Jurkat, Clone E6-1 (cell line): ENCODE data around the gene G2E3.
"Not testable (repeated sequence)": the region's sequence is repeated elsewhere in the genome, so short reads cannot be mapped to it uniquely, and the experiment has no call there.

Source experiments
- DNase-seq: peaks from one replicate; pipeline ENCODE4 v3.0.0-alpha.2; 2011; ENCODE audit warnings: low read depth, low spot score
- H3K4me3 ChIP-seq: 2 replicates; pipeline ENCODE4 v1.5.1; 2011; ENCODE audit warnings: mild to moderate bottlenecking, low read length, control low read depth, moderate library complexity

The G2E3 gene

GRCh38 chr14:30553311-30553989 lies 5.5 kb upstream of the G2E3 start:
- DNase-seq = no peak
- H3K4me3 ChIP-seq = no peak overlapping the region

DNA sequence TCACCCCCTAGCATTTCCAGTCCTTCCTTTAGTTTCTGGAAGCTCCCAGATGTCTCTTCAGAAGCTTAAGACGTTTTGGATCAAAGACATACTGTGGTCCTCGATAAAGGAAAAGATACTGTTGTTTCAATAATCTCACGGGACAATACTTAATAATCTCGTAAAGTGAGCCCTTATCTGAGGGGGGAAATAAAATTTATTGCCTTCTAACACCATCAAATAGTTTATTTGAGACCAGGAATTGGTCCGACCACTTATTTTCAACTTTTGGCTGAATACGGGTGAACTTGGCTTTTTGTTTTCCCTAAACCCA lies 640 bp upstream of the G2E3 start:
- H3K4me3 ChIP-seq = no peak overlapping the region; the same call in 1 of the 2 replicates
- DNase-seq = no peak

- DNase-seq = peak; percentile 16
Measured at GRCh38 chr14:30559638-30560091, 707 bp downstream of the G2E3 start.

GRCh38 chr14:30560581-30560980 lies 1.6 kb downstream of the G2E3 start:
- peak overlapping the region; percentile 91 for H3K4me3 ChIP-seq
- no peak for DNase-seq

More at GRCh38 chr14:30559638-30560091, 707 bp downstream of the G2E3 start:
- peak overlapping the region; percentile 91 for H3K4me3 ChIP-seq

DNA sequence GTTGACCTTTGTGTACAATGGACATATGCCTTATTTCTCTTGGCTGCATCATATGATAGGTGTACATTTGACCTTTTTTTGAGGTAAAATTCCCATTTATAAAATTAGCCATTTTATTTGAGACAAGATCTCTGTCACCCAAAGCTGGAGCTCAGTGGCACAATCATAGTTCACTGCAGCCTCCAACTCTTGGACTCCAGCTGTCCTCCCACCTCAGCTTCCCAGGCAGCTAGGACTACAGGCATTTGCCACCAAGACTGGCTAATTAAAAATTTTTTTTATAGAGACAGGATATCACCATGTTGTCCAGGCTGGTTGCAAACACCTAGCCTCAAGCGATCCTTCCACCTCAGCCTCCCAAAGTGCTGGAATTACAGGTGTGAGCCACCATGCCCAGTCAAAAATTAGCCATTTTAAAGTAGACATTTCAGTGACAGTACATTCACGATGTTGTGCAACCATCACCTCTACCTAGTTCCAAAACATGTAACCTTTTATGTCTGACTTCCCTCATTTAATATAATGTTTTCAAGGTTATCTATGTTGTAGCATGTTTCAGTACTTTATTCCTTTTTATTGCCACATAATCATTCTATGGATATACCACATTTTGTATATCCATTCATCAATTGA lies 5.4 kb downstream of the G2E3 start:
- no peak for DNase-seq
- H3K4me3 ChIP-seq = no peak overlapping the region

DNA sequence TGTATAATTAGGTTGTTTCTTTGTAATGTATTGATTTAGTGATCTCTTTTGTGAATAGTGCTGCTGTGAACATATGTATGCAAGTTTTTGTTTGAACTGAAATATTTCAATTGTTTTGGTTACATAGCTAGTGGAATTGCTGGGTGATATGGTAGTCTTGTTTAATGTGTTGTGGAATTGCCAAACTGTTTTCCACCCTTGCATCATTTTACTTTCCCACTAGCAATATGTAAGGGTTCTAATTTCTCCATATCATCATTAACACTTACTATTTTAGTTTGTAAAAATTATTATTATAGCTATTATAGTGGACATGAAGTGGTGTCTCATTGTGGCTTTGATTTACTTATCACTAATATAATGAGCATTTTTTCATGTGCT lies 5.9 kb downstream of the G2E3 start:
- DNase-seq = no peak
- H3K4me3 ChIP-seq = no peak overlapping the region

DNA sequence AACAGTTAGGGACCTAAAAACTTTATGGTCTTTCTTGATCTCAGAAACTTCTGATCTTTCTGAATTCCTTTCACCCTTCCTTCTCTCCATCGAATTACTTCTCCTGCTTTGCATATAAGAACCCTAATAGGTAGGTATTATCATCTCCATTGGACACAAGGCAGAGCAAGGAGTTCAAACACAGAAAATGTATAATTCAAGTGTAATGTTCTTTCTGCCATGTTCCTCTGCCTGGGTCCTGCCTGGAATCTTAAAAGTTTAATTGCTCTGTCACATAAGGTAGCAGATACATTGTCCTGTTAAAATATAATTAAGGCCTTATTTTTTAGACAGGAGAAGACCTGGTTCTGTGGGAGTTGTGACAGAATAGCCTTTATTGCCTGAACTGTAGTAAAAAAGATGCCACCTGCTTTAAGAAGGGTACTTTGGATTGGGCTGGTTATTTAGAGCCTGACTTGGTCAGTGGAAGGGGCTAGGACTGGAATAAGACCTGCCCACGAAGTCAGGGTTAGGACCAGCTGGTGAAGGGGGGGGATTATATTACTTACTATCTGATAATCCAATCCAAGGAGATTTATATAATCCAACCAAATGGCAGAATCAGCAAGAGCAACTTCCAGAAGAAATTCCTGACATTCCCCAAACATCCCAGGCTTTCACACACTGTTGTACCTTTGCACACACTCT lies 10.4 kb downstream of the G2E3 start:
- no peak for DNase-seq
- no peak overlapping the region for H3K4me3 ChIP-seq

DNA sequence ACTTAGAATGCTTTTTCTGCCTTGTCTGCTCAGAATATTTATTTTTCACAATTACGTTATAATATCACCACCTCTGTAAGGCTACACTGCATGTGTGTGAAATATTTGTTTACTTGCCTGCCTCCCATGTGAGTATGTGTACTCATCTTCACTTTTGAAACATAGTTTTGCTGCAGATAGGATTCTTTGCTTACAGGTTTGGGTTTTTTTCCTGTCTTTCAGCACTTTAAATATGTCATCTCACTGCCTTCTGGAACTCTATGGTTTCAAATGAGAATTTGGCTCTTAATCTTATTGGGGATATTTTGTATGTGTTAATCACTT lies 10.9 kb downstream of the G2E3 start:
- H3K4me3 ChIP-seq = no peak overlapping the region
- no peak for DNase-seq

DNA sequence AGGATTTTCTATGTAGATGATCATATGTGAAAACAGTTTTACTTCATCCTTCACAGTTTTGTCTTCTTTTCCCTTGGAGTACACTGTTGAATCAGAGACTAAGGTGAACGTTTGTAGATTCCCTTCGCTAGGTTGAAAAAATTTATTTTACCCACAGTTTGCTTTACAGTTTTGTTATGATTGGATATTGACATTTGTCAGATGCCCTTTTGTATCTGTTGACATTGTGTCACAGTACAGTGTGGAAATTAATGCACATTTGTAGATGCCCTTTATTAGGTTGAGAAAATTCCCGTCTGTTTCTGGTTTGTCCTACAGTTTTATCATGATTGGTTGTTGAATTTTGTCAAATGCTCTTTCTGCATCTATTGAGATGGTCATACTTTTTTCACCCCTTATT lies 13.3 kb downstream of the G2E3 start:
- H3K4me3 ChIP-seq = no peak overlapping the region
- DNase-seq = no peak

DNA sequence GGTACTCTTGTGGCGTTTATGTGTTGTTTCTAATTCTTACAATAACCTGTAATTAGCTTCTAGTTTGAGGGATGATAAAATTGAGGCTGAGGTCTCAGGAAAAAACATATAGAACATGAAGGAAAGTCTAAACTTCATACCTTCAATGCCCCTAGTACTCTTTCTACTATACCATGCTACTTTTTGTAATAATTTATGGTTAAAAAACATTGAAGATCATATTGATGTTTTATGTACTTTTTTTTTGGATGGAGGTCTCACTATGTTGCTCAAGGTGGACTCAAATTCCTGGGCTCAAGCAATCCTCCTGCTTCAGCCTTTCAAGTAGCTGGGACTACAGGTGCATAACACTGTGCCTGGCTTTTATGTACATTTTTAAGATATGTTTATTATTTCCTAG lies 13.8 kb downstream of the G2E3 start:
- H3K4me3 ChIP-seq = no peak overlapping the region

DNA sequence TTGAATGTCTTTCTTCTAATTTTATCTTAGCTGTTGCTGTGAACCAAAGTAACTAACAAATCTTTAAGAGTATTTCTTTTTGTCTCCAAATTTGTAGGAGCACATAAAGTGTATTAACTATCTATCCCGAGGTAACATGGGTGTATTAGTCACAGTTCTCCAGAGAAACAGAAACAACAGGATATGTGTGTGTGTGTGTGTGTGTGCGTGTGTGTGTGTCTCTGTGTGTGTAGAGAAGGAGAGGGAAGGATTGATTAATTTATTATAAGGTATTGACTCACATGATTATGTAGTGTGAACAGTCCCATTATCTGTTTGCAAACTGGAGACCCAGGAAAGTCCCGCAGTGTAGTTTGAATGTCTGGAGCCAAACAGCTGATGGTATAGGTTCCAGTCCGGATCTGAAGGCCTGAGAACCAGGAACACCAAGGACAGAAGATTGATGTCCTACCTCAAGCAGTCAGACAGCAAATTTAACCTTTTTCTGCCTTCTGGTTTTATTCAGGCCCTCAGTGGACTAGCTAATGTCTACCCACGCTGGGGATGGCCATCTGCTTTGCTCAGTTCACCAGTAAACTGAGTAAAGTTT lies 14.4 kb downstream of the G2E3 start:
- DNase-seq = no peak
- H3K4me3 ChIP-seq = no peak overlapping the region

More for the DNA sequence above, 13.8 kb downstream of the G2E3 start:
- no peak for DNase-seq

DNA sequence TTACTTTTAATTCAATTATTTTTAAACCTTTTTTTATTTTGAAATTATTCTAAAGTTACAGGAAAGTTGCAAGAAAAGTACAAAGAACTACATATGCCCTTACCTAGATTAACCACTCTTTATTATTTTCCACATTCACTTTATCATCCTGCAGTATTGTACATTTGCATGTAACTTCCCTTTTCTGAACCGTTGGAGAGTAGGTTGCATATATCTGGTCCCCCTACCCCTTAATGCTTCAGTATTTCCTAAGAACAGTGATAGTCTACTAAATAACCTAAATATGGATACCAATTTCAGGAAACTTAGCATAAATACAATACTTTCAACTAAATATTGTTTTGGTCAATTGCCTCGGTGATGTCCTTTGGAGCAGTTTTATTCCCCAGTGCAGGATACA lies 15.0 kb downstream of the G2E3 start:
- DNase-seq = no peak
- no peak overlapping the region for H3K4me3 ChIP-seq

- not testable (repeated sequence) for DNase-seq, H3K4me3 ChIP-seq
Measured at GRCh38 chr14:30574777-30575176, 15.8 kb downstream of the G2E3 start.

DNA sequence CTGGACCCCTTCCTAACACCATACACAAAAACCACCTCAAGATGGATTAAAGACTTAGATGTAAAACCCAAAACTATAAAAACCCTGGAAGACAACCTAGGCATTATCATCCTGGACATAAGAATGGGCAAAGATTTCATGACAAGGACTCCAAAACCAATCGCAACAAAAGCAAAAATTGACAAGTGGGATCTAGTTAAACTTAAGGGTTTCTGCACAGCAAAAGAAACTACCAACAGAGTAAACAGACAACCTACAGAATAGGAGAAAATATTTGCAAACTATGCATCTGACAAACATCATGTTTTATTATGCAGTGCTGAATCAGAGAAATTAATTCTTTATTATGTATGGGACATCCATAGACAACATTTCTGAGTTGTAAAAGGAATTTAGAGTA lies 17.4 kb downstream of the G2E3 start:
- DNase-seq = not testable (repeated sequence)

GRCh38 chr14:30580616-30581282 lies 21.8 kb downstream of the G2E3 start:
- no peak overlapping the region for H3K4me3 ChIP-seq
- DNase-seq = no peak

More for the DNA sequence above, 17.4 kb downstream of the G2E3 start:
- H3K4me3 ChIP-seq = not testable (repeated sequence)

DNA sequence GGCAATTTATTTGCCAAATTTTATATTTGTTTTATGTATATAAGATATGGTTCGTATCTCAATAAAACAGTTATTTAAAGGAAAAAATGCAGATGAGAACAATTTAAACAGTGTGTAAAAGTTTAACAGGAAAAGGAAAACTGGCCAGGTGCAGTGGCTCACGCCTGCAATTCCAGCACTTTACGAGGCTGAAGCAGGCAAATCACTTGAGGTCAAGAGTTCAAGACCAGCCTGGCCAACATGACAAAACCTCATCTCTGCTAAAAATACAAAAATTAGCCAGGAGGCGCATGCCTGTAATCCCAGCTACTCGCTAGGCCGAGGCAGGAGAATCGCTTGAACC lies 22.3 kb downstream of the G2E3 start:
- no peak overlapping the region for H3K4me3 ChIP-seq
- no peak for DNase-seq

DNA sequence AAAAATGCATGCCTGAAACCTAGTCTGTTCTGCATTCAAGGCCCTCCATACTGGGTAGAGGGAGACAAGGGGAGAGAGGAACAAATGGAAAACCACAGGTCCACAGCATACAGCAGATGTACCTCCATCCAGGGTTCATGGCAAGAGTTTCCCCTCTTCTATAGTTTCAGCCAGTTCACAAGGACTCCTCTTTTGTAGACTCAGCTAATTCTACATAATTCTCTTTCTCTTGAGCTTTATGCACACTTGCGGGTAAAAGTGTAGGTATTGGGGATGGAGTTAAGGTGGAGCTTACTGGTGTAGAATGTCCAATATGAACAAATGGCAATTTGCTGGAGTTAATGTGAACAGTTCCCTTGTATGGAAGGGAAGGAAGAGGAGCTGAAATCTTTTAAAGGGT lies 23.4 kb downstream of the G2E3 start:
- DNase-seq = no peak
- H3K4me3 ChIP-seq = no peak overlapping the region

DNA sequence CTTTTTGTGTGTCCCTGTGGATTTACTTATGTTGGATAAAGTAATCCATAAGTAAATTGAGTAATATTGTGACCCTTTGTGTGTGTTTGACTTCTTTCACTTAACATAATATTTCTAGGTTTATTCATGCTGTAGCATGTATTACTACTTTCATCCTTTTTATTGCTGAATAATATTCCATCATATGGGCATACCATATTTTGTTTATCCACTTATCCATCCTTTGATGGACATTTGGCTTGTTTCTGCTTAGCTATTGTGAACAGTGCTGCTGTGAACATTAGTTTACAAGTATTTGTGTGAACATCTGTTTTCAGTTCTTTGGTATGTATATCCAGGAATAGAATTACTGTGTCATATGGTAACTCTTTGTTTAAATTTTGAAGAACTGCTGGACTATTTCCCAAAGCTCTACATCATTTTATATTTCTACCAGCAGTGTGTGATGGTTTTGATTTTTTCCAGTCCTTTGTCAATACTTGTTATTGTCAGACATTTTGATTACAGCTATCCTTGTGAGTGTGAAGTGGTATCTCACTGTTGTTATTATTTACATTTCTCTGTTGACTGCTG lies 25.2 kb downstream of the G2E3 start:
- DNase-seq = no peak
- H3K4me3 ChIP-seq = no peak overlapping the region

DNA sequence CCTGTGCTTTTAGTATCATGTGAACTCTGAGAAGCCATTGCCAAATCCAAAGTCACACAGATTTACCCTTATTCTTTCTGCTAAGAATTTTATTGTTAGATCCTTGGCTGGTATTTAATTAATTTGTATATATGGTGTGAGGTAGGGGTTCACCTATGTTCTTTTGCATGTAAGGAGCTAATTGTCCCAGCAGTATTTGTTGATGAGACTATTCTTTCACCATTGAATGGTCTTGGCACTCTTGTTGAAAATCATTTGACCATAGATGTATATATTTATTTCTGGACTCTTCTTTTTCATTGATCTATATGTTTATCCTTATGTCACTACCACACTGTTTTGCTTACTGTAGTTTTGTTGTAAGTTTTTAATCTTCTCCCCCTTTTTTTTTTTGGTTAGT lies 26.2 kb downstream of the G2E3 start:
- no peak for DNase-seq
- no peak overlapping the region for H3K4me3 ChIP-seq

DNA sequence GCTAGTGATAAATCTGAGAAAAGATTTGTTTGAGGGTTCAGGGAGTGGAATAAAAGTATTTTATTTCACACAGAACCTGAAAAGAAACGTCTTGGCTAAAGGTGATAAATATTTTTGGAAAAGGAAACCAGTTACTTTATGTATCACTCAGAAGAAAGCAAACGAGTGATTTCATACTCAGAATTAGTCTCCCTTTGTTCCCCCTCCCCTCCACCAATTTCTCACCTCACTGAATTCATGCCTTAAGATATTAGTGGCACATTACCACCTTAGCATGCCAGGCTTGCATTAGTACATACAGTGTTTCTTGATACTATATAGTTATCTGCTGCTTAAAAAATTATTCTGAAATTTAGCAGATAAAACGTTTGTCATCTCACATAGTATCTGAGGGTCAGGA lies 28.2 kb downstream of the G2E3 start:
- no peak for DNase-seq
- no peak overlapping the region for H3K4me3 ChIP-seq
